ENCODE results near the gene GBGT1. TPM values are rescaled to one million over a fixed set of nuclear protein-coding genes. Genes with fewer than 3 reads are reported as not detected.

The GBGT1 gene
- total RNA-seq, 1 donor from 2014 or later: 98.4 TPM

- Mint-ChIP-seq H3K36me3 (ENCODE audit: low read depth, unreplicated experiment) (no peaks in the 10 kb centered on the region), H3K9me3 (ENCODE audit: unreplicated experiment) (no peaks in the 10 kb centered on the region), H3K27ac (ENCODE audit: unreplicated experiment) (no peak overlapping the region), H3K27me3 (ENCODE audit: unreplicated experiment) (peaks cover 2% of the 10 kb centered on the region), H3K4me1 (ENCODE audit: unreplicated experiment) (peaks cover 3% of the 10 kb centered on the region), H3K4me3 (ENCODE audit: unreplicated experiment) (no peak overlapping the region)
- no peak for TF ChIP-seq CTCF (IDR thresholded peaks at IDR 0.05; ENCODE audit: unreplicated experiment)
- no peak for DNase-seq (ENCODE audit: low spot score)
Measured at GRCh38 chr9:133168432-133168831, 4.7 kb upstream of the GBGT1 start.

- no peaks in the 10 kb centered on the region for H3K9me3 Mint-ChIP-seq (ENCODE audit: unreplicated experiment)
- no peaks in the 10 kb centered on the region for H3K36me3 Mint-ChIP-seq (ENCODE audit: low read depth, unreplicated experiment)
- TF ChIP-seq CTCF (IDR thresholded peaks at IDR 0.05; ENCODE audit: unreplicated experiment): no peak
- H3K27me3 Mint-ChIP-seq (ENCODE audit: unreplicated experiment): peaks cover 2% of the 10 kb centered on the region
- DNase-seq (ENCODE audit: low spot score): no peak
- no peak overlapping the region for H3K4me3 Mint-ChIP-seq (ENCODE audit: unreplicated experiment)
- peaks cover 3% of the 10 kb centered on the region for H3K4me1 Mint-ChIP-seq (ENCODE audit: unreplicated experiment)
- H3K27ac Mint-ChIP-seq (ENCODE audit: unreplicated experiment): no peak overlapping the region
Measured at GRCh38 chr9:133167769-133168168, 4.1 kb upstream of the GBGT1 start.

- H3K4me3 Mint-ChIP-seq (ENCODE audit: unreplicated experiment): no peak overlapping the region
- no peak for TF ChIP-seq CTCF (IDR thresholded peaks at IDR 0.05; ENCODE audit: unreplicated experiment)
- H3K27me3 Mint-ChIP-seq (ENCODE audit: unreplicated experiment): peaks cover 3% of the 10 kb centered on the region
- no peaks in the 10 kb centered on the region for H3K36me3 Mint-ChIP-seq (ENCODE audit: low read depth, unreplicated experiment)
- no peaks in the 10 kb centered on the region for H3K9me3 Mint-ChIP-seq (ENCODE audit: unreplicated experiment)
- no peak for DNase-seq (ENCODE audit: low spot score)
- H3K27ac Mint-ChIP-seq (ENCODE audit: unreplicated experiment): no peak overlapping the region
- H3K4me1 Mint-ChIP-seq (ENCODE audit: unreplicated experiment): peaks cover 3% of the 10 kb centered on the region
Measured at GRCh38 chr9:133167096-133167730, 3.5 kb upstream of the GBGT1 start.

- H3K9me3 Mint-ChIP-seq (ENCODE audit: unreplicated experiment): no peaks in the 10 kb centered on the region
Measured at GRCh38 chr9:133166392-133166791, 2.7 kb upstream of the GBGT1 start.

GRCh38 chr9:133165452-133165730 is 1.7 kb upstream of the GBGT1 start:
- DNase-seq (ENCODE audit: low spot score): no peak
- H3K4me1 Mint-ChIP-seq (ENCODE audit: unreplicated experiment): peaks cover 15% of the 10 kb centered on the region
- no peaks in the 10 kb centered on the region for H3K9me3 Mint-ChIP-seq (ENCODE audit: unreplicated experiment)
- H3K36me3 Mint-ChIP-seq (ENCODE audit: low read depth, unreplicated experiment): peaks cover 13% of the 10 kb centered on the region
- H3K27ac Mint-ChIP-seq (ENCODE audit: unreplicated experiment): no peak overlapping the region
- no peak overlapping the region for H3K4me3 Mint-ChIP-seq (ENCODE audit: unreplicated experiment)
- H3K27me3 Mint-ChIP-seq (ENCODE audit: unreplicated experiment): peaks cover 3% of the 10 kb centered on the region
- TF ChIP-seq CTCF (IDR thresholded peaks at IDR 0.05; ENCODE audit: unreplicated experiment): no peak

More at GRCh38 chr9:133166392-133166791, 2.7 kb upstream of the GBGT1 start:
- H3K27ac Mint-ChIP-seq (ENCODE audit: unreplicated experiment): no peak overlapping the region
- peaks cover 5% of the 10 kb centered on the region for H3K36me3 Mint-ChIP-seq (ENCODE audit: low read depth, unreplicated experiment)
- peaks cover 9% of the 10 kb centered on the region for H3K4me1 Mint-ChIP-seq (ENCODE audit: unreplicated experiment)
- no peak overlapping the region for H3K4me3 Mint-ChIP-seq (ENCODE audit: unreplicated experiment)
- no peak for DNase-seq (ENCODE audit: low spot score)
- peaks cover 3% of the 10 kb centered on the region for H3K27me3 Mint-ChIP-seq (ENCODE audit: unreplicated experiment)
- no peak for TF ChIP-seq CTCF (IDR thresholded peaks at IDR 0.05; ENCODE audit: unreplicated experiment)

All from endothelial cell (in vitro differentiated cells).